Endothelial cell of umbilical vein (primary cell): Measurements from ENCODE around the gene OGFRL1. TPM values are rescaled to one million over a fixed set of nuclear protein-coding genes. Genes with fewer than 3 reads are reported as not detected.

Experiments used
- BruUV-seq: library from RNA; stranded (reverse); fragments of 400-500 nt; replicated peaks from 2 replicates; lab custom pipeline; 2021; lab: Mats Ljungman, UMichigan
- CTCF ChIA-PET: fragments of 300-600, 350-600 bp; sonication (Branson Sonifier 250); formaldehyde crosslinking; loops from one replicate; lab custom pipeline; 2021; ENCODE audit warnings: antibody characterized with exemption, inconsistent platforms; lab: Charles Lee
- POLR2A ChIA-PET: fragments of 300-600, 350-600 bp; sonication (Branson Sonifier 250); formaldehyde crosslinking; loops from one replicate; lab custom pipeline; 2021; ENCODE audit warnings: antibody characterized with exemption, inconsistent platforms; lab: Charles Lee
- DNase-seq: peaks from one replicate; pipeline ENCODE4 v3.0.0-alpha.2; 2011; ENCODE audit warnings: low read depth, low spot score
- FAIRE-seq: peaks from 2 replicates; lab custom pipeline; 2011; peaks lifted over from hg19 to GRCh38; lab: Jason Lieb, UNC
- H2AFZ ChIP-seq: 2 replicates; pipeline ENCODE4 v1.6.0; 2012; ENCODE audit warnings: low read depth, low read length, control low read depth, inconsistent platforms
- H3K27ac ChIP-seq: 2 replicates; pipeline ENCODE4 v1.5.1; 2011; ENCODE audit warnings: low read depth, mild to moderate bottlenecking, control low read depth, low read length, moderate library complexity; ENCODE audit not compliant: insufficient read depth
- H3K27me3 ChIP-seq, 2 experiments: 2 replicates each; pipeline versions ENCODE4 v1.6.0 to v1.6.1; 2011; ENCODE audit warnings: low read length in 2 of 2, mixed read lengths in 1 of 2; ENCODE audit not compliant: control insufficient read depth in 2 of 2, insufficient read depth in 2 of 2
- H3K36me3 ChIP-seq, 2 experiments: 2 replicates in 1 of 2; 3 replicates in 1 of 2; pipeline ENCODE4 v1.5.1; 2011; ENCODE audit warnings: low read length in 2 of 2, mild to moderate bottlenecking in 1 of 2, moderate library complexity in 1 of 2; ENCODE audit not compliant: control insufficient read depth in 2 of 2, insufficient read depth in 2 of 2; ENCODE audit errors: extremely low read depth in 1 of 2
- H3K4me1 ChIP-seq: 3 replicates; pipeline ENCODE4 v1.5.1; 2011; ENCODE audit warnings: mild to moderate bottlenecking, low read length; ENCODE audit not compliant: control insufficient read depth, insufficient read depth; ENCODE audit errors: extremely low read depth
- H3K4me2 ChIP-seq: 2 replicates; pipeline ENCODE4 v1.6.1; 2011; ENCODE audit warnings: low read length, control low read depth, mixed read lengths; ENCODE audit not compliant: insufficient read depth
- H3K4me3 ChIP-seq, 3 experiments: fragments of 200-600 bp in 1 of 3; sonication (generic), shearing (Covaris generic) in 1 of 3; replicated peaks in 1 of 3; 2 replicates each; pipeline ENCODE4 v1.5.1; 2011 to 2016; ENCODE audit warnings: control low read depth in 3 of 3, low read length in 3 of 3, mild to moderate bottlenecking in 2 of 3, inconsistent platforms in 1 of 3, low read depth in 1 of 3, moderate library complexity in 1 of 3; ENCODE audit not compliant: insufficient read depth in 1 of 3
- H3K79me2 ChIP-seq: 2 replicates; pipeline ENCODE4 v1.6.0; 2012; ENCODE audit warnings: low read length, inconsistent platforms; ENCODE audit not compliant: control insufficient read depth, insufficient read depth
- H3K9ac ChIP-seq: replicated peaks from 2 replicates; pipeline ENCODE3; 2011; ENCODE audit warnings: low read length, control low read depth; ENCODE audit not compliant: insufficient read depth; ENCODE audit errors: extremely low read depth
- H3K9me1 ChIP-seq: replicated peaks from 3 replicates; pipeline ENCODE4 v1.6.0; 2011; ENCODE audit warnings: mild to moderate bottlenecking, low read length; ENCODE audit not compliant: control insufficient read depth, insufficient read depth; ENCODE audit errors: extremely low read depth
- H3K9me3 ChIP-seq: replicated peaks from 2 replicates; pipeline ENCODE4 v1.5.1; 2012; ENCODE audit warnings: low read length, inconsistent platforms; ENCODE audit not compliant: control insufficient read depth, insufficient read depth
- H4K20me1 ChIP-seq: replicated peaks from 2 replicates; pipeline ENCODE3; 2011; ENCODE audit warnings: mild to moderate bottlenecking, low read length; ENCODE audit not compliant: control insufficient read depth, insufficient read depth; ENCODE audit errors: extremely low read depth
- CTCF ChIP-seq, 2 donors: IDR thresholded peaks; 1 replicate in 1 of 2; 2 replicates in 1 of 2; pipeline ENCODE4 v1.5.1; 2011; ENCODE audit warnings: low read length in 2 of 2, mild to moderate bottlenecking in 2 of 2, moderate library complexity in 2 of 2, control low read depth in 1 of 2, inconsistent platforms in 1 of 2, low read depth in 1 of 2; ENCODE audit not compliant: insufficient read depth in 1 of 2; ENCODE audit errors: extremely low read depth in 1 of 2
- EZH2 ChIP-seq: IDR thresholded peaks from 2 replicates; pipeline ENCODE4 v1.6.1; 2012; ENCODE audit warnings: borderline replicate concordance, low read depth, mild to moderate bottlenecking, moderate library complexity, low read length, inconsistent platforms; ENCODE audit not compliant: severe bottlenecking
- FOS ChIP-seq: IDR thresholded peaks from 2 replicates; pipeline ENCODE4 v1.6.1; 2011; ENCODE audit warnings: mild to moderate bottlenecking, low read length, moderate library complexity, borderline replicate concordance; ENCODE audit not compliant: insufficient read depth
- GATA2 ChIP-seq: IDR thresholded peaks from 2 replicates; pipeline ENCODE4 v1.7.0; 2011; ENCODE audit warnings: low read depth, mild to moderate bottlenecking, moderate library complexity, mixed read lengths, low read length; ENCODE audit not compliant: insufficient read length, insufficient read depth
- JUN ChIP-seq: IDR thresholded peaks from 2 replicates; pipeline ENCODE4 v1.6.1; 2011; ENCODE audit warnings: borderline replicate concordance, low read depth; ENCODE audit not compliant: insufficient read length, insufficient read depth
- MAX ChIP-seq: IDR thresholded peaks from 2 replicates; pipeline ENCODE4 v1.6.1; 2011; ENCODE audit not compliant: insufficient read depth, insufficient read length
- MYC ChIP-seq: IDR thresholded peaks from one replicate; pipeline ENCODE4 v1.6.1; 2011; ENCODE audit warnings: mild to moderate bottlenecking, low read depth, low read length
- POLR2A ChIP-seq: IDR thresholded peaks from 2 replicates; pipeline ENCODE4 v1.6.1; 2012; ENCODE audit warnings: low read depth, mild to moderate bottlenecking, control low read depth, low read length
- POLR2AphosphoS5 ChIP-seq: IDR thresholded peaks from 2 replicates; pipeline ENCODE4 v1.6.1; 2012; ENCODE audit warnings: low read depth, mild to moderate bottlenecking, control low read depth, low read length, moderate library complexity; ENCODE audit not compliant: insufficient read depth
- dilution Hi-C: fragments of 300-500 bp; cut with MboI; formaldehyde crosslinking; loops from one replicate; pipeline ENCODE4 v1.15.0; 2019; ENCODE audit warnings: low sequenced_read_pairs; ENCODE audit not compliant: extremely low pct_ligation_motif_present
- intact Hi-C: fragments of 100-400 bp; cut with micrococcal nuclease; formaldehyde crosslinking; loops from one replicate; pipeline ENCODE4 v1.10.0; 2022
- polyA plus RNA-seq, 4 experiments: library from polyadenylated mRNA; depleted of rRNA in 3 of 4; stranded (reverse) in 3 of 4; unstranded in 1 of 4; fragments of >200 nt; gene quantifications; 2 replicates each; pipeline versions ENCODE4 v1.2.1 to v1.2.3, GENCODE V29; 2011 to 2012; ENCODE audit warnings: missing spikeins in 1 of 4
- total RNA-seq: library from RNA; stranded (reverse); gene quantifications from 2 replicates; pipeline ENCODE4 v1.2.3, GENCODE V29; 2021

The OGFRL1 gene
- total and polyA plus RNA-seq, 2 donors (not counting 3 experiments of a cell fraction or from before 2014, with no cell fraction given), result 3.4 to 19.4 TPM

DNA sequence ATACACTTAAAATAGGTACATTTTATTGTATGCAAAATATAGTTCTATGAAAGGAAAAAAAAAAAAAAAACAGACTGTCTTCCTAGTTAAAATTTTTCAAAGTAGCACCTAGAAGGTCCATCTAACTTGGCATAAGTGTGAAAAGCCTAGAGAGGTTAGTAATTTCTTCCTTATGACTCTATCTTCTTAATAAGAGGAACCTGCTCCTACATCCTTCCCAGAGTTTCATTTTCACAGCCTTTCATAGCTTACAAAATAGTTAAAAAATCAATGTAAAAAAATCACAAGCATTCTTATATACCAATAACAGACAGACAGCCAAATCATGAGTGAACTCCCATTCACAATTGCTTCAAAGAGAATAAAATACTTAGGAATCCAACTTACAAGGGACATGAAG lies 28.8 kb downstream of the OGFRL1 start:
- FAIRE-seq (no peak), DNase-seq (no peak)
- no peaks in the 10 kb centered on the region for H4K20me1 ChIP-seq
- no peaks in the 10 kb centered on the region for H3K9me3 ChIP-seq
- H3K4me3 ChIP-seq, result no peak overlapping the region
- dilution Hi-C loops (no loop called here), intact Hi-C loops (no loop called here)
- H3K4me1 ChIP-seq, result no peaks in the 10 kb centered on the region
- BruUV-seq, result no TSS peak
- H3K36me3 ChIP-seq, result no peaks in the 10 kb centered on the region
- H2AFZ ChIP-seq, result no peak overlapping the region
- CTCF ChIA-PET, result interaction anchor here (0.6 to 0.9 kb wide), 2 partner anchors 16 to 285 kb away, joined by 3 read pairs; no protein-coding TSS in a partner anchor
- no peaks in the 10 kb centered on the region for H3K79me2 ChIP-seq
- no peak overlapping the region for H3K4me2 ChIP-seq
- H3K9me1 ChIP-seq, result no peaks in the 10 kb centered on the region
- TF ChIP-seq MAX, result no peak
- no peak for TF ChIP-seq JUN
- TF ChIP-seq GATA2, result no peak
- no peak for TF ChIP-seq POLR2A
- no peak for TF ChIP-seq EZH2
- TF ChIP-seq MYC, result no peak
- TF ChIP-seq FOS, result no peak
- no peak for TF ChIP-seq POLR2AphosphoS5
- TF ChIP-seq CTCF (IDR thresholded peaks at IDR 0.05; ENCODE audit: extremely low read depth in 1 of 2, insufficient read depth in 1 of 2, low read depth in 1 of 2, low read length in 2 of 2), result no peak
- POLR2A ChIA-PET, result no interaction called here
- H3K27ac ChIP-seq, result no peak overlapping the region
- no peak overlapping the region for H3K9ac ChIP-seq
- H3K27me3 ChIP-seq, result no peaks in the 10 kb centered on the region
